Loucy (cell line): ENCODE data around the gene MESD.

Experiments
- H2AFZ ChIP-seq: fragments of 200-600 bp; sonication (generic); 2 replicates; pipeline ENCODE4 v1.6.0; 2016; ENCODE audit warnings: antibody characterized with exemption, mild to moderate bottlenecking, low read length, moderate library complexity
- H3F3A ChIP-seq: fragments of 200-600 bp; 2 replicates; pipeline ENCODE4 v1.6.0; 2016; ENCODE audit warnings: antibody characterized with exemption, low read depth, mild to moderate bottlenecking
- H3K27me3 ChIP-seq: fragments of 200-600 bp; sonication (generic); 2 replicates; pipeline ENCODE4 v1.6.1; 2014; ENCODE audit warnings: low read length, mild to moderate bottlenecking; ENCODE audit not compliant: insufficient read depth, poor library complexity, severe bottlenecking
- H3K36me3 ChIP-seq: fragments of 200-600 bp; sonication (generic); 2 replicates; pipeline ENCODE4 v1.6.1; 2016; ENCODE audit warnings: low read length; ENCODE audit not compliant: insufficient read depth
- H3K4me1 ChIP-seq: fragments of 200-600 bp; sonication (generic); 2 replicates; pipeline ENCODE4 v1.5.1; 2014; ENCODE audit warnings: low read length, mild to moderate bottlenecking; ENCODE audit not compliant: insufficient read depth, poor library complexity, severe bottlenecking
- H3K4me2 ChIP-seq: fragments of 200-600 bp; sonication (generic); 2 replicates; pipeline ENCODE4 v1.6.0; 2014; ENCODE audit warnings: antibody characterized with exemption, low read length, low read depth, mild to moderate bottlenecking; ENCODE audit not compliant: poor library complexity, severe bottlenecking
- H3K4me3 ChIP-seq: fragments of 200-600 bp; sonication (generic); 2 replicates; pipeline ENCODE4 v1.5.1; 2014; ENCODE audit warnings: low read length, mild to moderate bottlenecking, mixed read lengths; ENCODE audit not compliant: poor library complexity, severe bottlenecking
- H3K79me2 ChIP-seq: fragments of 200-600 bp; sonication (generic); 2 replicates; pipeline ENCODE4 v1.6.1; 2014; ENCODE audit warnings: low read length; ENCODE audit not compliant: insufficient read depth
- H3K9ac ChIP-seq: fragments of 200-600 bp; sonication (generic); 2 replicates; pipeline ENCODE4 v1.6.0; 2014; ENCODE audit warnings: mild to moderate bottlenecking, low read depth, low read length, moderate library complexity; ENCODE audit not compliant: poor library complexity, severe bottlenecking
- H3K9me2 ChIP-seq: fragments of 200-600 bp; sonication (generic); replicated peaks from 2 replicates; pipeline ENCODE4 v1.6.1; 2016; ENCODE audit warnings: low read depth, low read length, mixed read lengths
- H3K9me3 ChIP-seq: fragments of 200-600 bp; sonication (generic); 2 replicates; pipeline ENCODE4 v1.6.1; 2014; ENCODE audit warnings: mild to moderate bottlenecking, antibody characterized with exemption, low read length, low read depth; ENCODE audit not compliant: insufficient read depth
- H4K20me1 ChIP-seq: fragments of 200-600 bp; sonication (generic); 2 replicates; pipeline ENCODE4 v1.6.0; 2014; ENCODE audit warnings: antibody characterized with exemption, low read length, mild to moderate bottlenecking; ENCODE audit not compliant: insufficient read depth, poor library complexity, severe bottlenecking
- CTCF ChIP-seq: fragments of 200-600 bp; sonication (generic); conservative IDR thresholded peaks from 2 replicates; pipeline ENCODE4 v1.5.1; 2014; ENCODE audit warnings: mild to moderate bottlenecking, antibody characterized with exemption, low read length
- EZH2phosphoT487 ChIP-seq: fragments of 200-600 bp; IDR thresholded peaks from 2 replicates; pipeline ENCODE4 v1.6.1; 2018; ENCODE audit warnings: antibody characterized with exemption, mild to moderate bottlenecking, moderate library complexity, borderline replicate concordance

MESD gene

GRCh38 chr15:80978685-80979329 is 10.8 kb downstream of the MESD start:
- Histone ChIP-seq H3K9ac (no peak overlapping the region), H2AFZ (no peak overlapping the region), H3K9me3 (no peaks in the 10 kb centered on the region), H3K4me3 (no peak overlapping the region), H3F3A (no peaks in the 10 kb centered on the region), H4K20me1 (peaks cover 9% of the 10 kb centered on the region), H3K27me3 (no peaks in the 10 kb centered on the region), H3K4me1 (peaks cover 8% of the 10 kb centered on the region), H3K4me2 (no peak overlapping the region), H3K36me3 (peaks cover 27% of the 10 kb centered on the region; the same call in 1 of the 2 replicates), H3K79me2 (peaks cover 23% of the 10 kb centered on the region), H3K9me2 (no peaks in the 10 kb centered on the region)
- no peak for TF ChIP-seq EZH2phosphoT487
- no peak for TF ChIP-seq CTCF

- no peak for TF ChIP-seq EZH2phosphoT487
- peak; percentile 72 for TF ChIP-seq CTCF
- Histone ChIP-seq H3K9ac (no peak overlapping the region), H3K79me2 (peaks cover 13% of the 10 kb centered on the region), H3K9me2 (no peaks in the 10 kb centered on the region), H3K27me3 (no peaks in the 10 kb centered on the region), H3K9me3 (no peaks in the 10 kb centered on the region), H3K4me1 (peaks cover 8% of the 10 kb centered on the region), H4K20me1 (peaks cover 6% of the 10 kb centered on the region), H3K4me3 (no peak overlapping the region), H3F3A (no peaks in the 10 kb centered on the region), H3K36me3 (peaks cover 27% of the 10 kb centered on the region; the same call in 1 of the 2 replicates), H2AFZ (no peak overlapping the region), H3K4me2 (no peak overlapping the region)
Observed at GRCh38 chr15:80977627-80978036, 12.0 kb downstream of the MESD start.

GRCh38 chr15:80976851-80977250 is 12.8 kb downstream of the MESD start:
- Histone ChIP-seq H3K36me3 (peaks cover 27% of the 10 kb centered on the region; the same call in 1 of the 2 replicates), H3K9me2 (no peaks in the 10 kb centered on the region), H3K9me3 (no peaks in the 10 kb centered on the region), H2AFZ (no peak overlapping the region), H3K27me3 (no peaks in the 10 kb centered on the region), H3K4me3 (no peak overlapping the region), H3K4me2 (no peak overlapping the region), H3K9ac (no peak overlapping the region), H4K20me1 (peaks cover 6% of the 10 kb centered on the region), H3K79me2 (peaks cover 9% of the 10 kb centered on the region), H3K4me1 (peaks cover 5% of the 10 kb centered on the region), H3F3A (no peaks in the 10 kb centered on the region)
- TF ChIP-seq CTCF (no peak), EZH2phosphoT487 (no peak)
